CD1c-positive myeloid dendritic cell (primary cell): ENCODE results near the gene YEATS4.

Source experiments
- DNase-seq: peaks from one replicate; pipeline ENCODE4 v3.0.0-alpha.2; 2016; ENCODE audit errors: extremely low spot score

Gene YEATS4

GRCh38 chr12:69342421-69342820 is 17.1 kb upstream of the YEATS4 start:
- DNase-seq = no peak

DNA sequence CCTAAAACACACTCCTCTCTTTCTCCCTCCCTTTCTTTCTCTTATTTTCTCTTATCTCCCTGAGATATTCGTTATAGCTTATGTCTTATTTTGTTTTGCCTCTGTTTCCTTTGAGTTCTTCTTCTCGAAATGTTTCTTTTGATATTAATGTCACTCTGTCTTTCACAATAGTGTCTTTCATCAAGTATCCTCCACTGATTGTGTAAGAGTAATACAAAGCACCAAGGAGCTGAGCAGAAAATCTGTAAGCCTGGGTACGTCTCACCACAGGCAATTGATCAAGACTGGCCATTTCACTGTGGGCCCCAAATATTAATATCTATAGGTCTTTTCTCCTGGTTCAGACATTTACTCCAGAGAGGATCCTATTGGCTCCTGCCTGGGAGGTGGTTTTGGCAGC is 16.2 kb upstream of the YEATS4 start:
- DNase-seq = peak; percentile 58

GRCh38 chr12:69343885-69344612 is 15.5 kb upstream of the YEATS4 start:
- DNase-seq = no peak

DNA sequence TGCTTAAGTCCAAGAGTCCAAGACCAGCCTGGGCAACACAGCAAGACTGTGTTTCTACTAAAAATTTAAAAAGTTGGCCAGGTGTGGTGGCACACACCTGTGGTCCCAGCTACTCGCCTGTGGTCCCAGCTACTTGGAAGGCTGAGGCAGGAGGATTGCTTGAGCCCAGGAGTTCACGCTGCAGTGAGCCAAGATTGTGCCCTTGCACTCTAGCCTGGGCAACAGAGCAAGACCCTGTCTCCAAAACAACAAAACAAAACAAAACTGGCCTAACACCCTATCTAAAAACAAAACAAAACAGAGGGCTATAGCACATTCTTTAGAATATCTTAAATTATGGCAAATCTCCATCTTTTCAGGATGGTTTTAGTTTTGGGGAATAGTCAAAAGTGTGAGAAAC is 14.5 kb upstream of the YEATS4 start:
- DNase-seq = no peak

DNA sequence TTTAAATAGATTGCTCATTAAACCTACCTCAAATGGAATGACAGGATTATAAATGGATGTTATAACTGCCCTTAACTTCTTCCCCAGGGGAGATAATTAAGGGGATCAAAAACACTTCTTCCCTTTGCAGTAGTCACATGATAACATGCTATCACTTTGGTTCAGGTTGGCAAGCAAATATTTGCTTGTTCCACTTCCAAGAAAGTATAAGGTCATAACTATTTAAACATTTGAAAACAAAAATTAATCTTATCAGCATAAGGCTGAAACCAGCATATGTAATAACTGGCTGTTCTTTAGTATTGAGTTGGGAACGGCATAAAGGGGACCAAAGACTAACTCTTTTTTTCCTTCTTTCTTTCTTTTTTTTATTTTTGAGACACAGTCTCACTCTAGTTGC is 13.8 kb upstream of the YEATS4 start:
- DNase-seq = no peak

DNA sequence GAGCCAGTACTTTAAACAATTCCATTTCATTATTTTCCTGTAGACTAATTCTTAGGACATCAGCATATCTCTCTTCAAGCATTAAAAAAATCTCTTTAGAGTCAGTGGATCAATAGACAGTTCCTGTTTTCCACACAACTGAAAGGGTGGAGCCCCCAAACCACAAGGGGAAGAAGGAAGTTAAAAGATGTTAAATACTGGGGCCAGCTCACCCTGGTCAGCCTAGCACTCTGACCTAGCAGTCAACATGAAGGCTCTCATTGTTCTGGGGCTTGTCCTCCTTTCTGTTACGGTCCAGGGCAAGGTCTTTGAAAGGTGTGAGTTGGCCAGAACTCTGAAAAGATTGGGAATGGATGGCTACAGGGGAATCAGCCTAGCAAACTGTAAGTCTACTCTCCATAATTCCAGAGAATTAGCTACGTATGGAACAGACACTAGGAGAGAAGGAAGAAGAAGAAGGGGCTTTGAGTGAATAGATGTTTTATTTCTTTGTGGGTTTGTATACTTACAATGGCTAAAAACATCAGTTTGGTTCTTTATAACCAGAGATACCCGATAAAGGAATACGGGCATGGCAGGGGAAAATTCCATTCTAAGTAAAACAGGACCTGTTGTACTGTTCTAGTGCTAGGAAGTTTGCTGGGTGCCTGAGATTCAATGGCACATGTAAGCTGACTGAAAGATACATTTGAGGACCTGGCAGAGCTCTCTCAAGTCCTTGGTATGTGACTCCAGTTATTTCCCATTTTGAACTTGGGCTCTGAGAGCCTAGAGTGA is 11.2 kb upstream of the YEATS4 start, which contains the start of gene LYZ:
Gene LYZ (plus strand): TSS at position 220 of the 777 bp plus-strand sequence. CDS start 28 bp downstream, at position 248.
- peak; percentile 89 for DNase-seq

DNA sequence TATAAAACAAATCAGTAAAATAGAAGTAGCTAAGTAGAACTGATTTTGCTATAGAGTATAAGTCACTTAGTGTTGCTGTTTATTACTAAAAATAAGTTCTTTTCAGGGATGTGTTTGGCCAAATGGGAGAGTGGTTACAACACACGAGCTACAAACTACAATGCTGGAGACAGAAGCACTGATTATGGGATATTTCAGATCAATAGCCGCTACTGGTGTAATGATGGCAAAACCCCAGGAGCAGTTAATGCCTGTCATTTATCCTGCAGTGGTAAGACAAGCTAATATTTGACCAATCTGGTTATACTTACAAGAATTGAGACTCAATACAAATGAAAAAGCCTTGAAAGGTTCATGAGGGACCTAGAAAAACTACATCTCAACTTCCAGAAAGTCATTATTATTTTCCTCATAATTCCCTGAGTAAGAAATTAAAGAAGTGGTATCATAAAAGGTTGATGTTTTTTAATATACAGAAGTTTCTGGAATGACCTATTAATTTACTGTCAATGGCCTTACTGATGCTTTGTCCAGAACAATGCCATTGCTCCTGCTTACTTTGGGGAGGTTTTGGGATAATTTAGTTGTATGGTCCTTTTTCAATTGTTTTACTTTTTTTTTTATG is 9.4 kb upstream of the YEATS4 start:
- DNase-seq = no peak

DNA sequence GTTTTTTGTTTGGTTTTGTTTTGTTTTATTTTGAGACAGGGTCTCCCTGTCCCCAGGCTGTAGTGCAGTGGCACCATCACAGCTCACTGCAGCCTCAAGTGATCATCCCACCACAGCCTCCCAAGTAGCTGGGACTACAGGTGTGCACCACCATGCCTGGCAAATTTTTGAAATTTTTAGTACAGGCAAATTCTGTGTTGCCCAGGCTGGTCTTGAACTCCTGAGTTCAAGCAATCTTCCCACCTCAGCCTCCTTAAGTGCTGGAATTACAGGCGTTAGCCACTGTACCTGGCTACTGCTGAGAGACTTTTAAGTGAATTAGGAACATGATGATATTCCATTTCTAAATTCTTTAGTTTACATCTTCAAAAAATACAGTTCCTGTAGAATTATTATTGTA is 8.8 kb upstream of the YEATS4 start:
- no peak for DNase-seq

GRCh38 chr12:69351462-69352236 is 7.9 kb upstream of the YEATS4 start:
- no peak for DNase-seq

- DNase-seq = no peak
These were observed 6.6 kb upstream of the YEATS4 start for GRCh38 chr12:69352904-69353303.

DNA sequence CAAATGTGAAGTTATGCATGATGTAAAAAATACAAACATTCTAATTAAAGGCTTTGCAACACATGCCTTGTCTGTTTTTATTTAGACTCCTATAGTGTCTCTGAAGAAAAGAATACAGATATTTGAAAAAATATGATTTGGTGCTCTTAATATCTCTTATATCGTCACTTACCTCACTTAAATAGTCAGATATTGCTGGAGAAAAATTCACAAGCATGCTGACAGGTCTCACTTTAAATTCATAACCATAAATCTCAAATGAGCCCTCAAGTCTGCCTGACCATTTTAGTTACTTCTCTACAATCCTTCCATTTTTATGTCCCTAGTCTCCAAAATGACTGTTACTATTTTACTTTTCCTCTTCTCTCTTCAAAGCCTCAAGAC is 5.4 kb upstream of the YEATS4 start:
- no peak for DNase-seq

DNA sequence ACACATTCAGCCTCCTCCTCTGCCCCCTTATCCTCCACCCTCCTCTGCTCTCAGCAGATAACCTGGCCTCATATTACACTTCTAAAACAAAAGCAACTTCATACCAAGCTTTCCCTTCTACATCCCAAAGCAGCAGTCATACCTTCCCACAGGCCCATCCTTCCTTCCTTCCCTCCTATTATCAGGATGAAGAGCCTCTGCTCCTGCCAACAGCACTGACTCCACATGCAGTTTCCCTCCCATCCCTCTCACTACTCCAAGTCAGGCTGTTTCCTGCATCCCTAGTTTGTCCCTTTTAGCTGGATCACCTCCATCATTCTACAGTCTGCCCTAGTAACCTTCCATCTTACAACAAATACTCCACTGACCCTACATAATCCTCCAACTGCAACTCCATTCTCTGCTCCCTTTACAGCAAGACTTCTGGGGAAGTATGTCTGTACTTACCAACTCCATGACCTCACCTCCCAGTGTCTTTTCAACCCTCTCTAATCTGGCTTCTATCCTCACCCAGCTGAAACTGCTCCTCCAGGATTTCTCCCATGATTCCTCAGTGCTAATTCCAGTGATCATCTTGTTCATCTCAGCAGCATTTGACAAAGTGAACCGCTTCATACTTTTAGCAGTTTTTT is 4.9 kb upstream of the YEATS4 start:
- DNase-seq = no peak

GRCh38 chr12:69355363-69356028 is 4.0 kb upstream of the YEATS4 start:
- DNase-seq = no peak

- no peak for DNase-seq
These were observed 767 bp downstream of the YEATS4 start for GRCh38 chr12:69360348-69360672.

DNA sequence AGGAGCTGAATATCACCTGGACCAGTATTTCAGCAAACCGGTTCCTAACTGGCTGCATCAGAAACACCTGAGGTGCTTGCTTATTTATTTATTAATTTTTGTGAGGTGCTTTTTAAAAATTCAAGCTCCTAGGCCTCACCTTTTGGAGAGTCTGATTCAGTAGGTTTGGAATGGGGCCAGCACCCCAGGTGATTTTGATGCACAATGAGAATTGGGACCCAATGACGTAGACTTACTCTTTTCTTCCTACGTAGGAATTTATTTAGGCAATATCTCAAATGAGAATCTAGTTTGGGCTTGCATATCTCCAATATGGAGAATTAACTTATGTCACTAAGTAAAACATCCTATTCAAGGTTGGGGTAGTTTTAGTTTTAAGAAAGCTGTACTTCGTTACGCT is 7.3 kb downstream of the YEATS4 start:
- DNase-seq = no peak

- DNase-seq = no peak
These were observed 8.6 kb downstream of the YEATS4 start for GRCh38 chr12:69368171-69368570.

- DNase-seq = no peak
These were observed 23.5 kb downstream of the YEATS4 start for GRCh38 chr12:69383074-69383473.

GRCh38 chr12:69385038-69385437 is 25.5 kb downstream of the YEATS4 start:
- no peak for DNase-seq

- DNase-seq = no peak
These were observed 27.4 kb downstream of the YEATS4 start for GRCh38 chr12:69386921-69387320.

GRCh38 chr12:69388371-69388770 is 28.8 kb downstream of the YEATS4 start:
- peak; percentile 17 for DNase-seq

DNA sequence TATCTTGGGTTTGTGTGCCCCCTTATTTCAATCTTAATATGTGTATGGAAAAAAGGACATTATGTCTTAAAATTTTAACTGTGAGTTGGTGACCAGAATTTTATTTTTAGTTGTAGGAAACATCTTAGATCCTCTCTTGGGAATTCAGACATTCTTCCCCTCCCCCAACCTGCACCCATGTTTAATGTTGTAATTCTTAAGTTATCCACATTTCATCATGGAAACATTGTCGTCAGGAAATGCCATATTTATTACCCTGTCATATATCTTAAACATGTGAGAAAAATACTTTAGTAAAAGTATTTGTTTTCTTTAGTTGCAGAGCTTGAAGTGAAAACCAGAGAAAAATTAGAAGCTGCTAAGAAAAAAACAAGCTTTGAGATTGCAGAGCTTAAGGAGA is 30.3 kb downstream of the YEATS4 start:
- no peak for DNase-seq
